Measurements from ENCODE around the gene FNDC7. TPM values are rescaled to one million over a fixed set of nuclear protein-coding genes. Genes with fewer than 3 reads are reported as not detected.

Gene FNDC7
- total RNA-seq, 1 donor from 2014 or later: under 0.01 TPM

DNA sequence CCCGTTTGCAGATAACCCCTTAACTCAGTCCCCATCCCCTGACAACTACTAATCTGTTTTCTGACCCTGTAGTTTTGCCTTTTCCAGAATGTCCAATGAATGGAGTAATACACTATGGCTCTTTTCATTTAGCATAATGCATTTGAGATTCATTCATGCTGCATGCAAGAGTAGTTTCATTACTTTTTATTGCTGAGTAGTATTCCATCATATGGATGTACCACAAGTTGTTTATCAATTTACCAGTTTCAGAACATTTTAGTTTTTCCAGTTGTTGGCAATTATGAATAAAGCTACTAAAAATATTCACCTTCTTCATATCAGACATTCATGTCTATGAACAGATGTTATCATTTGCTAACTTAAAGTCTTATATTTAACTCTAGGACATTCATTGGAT, 79.1 kb downstream of the FNDC7 start:
- no peak for TF ChIP-seq CTCF (IDR thresholded peaks at IDR 0.05; ENCODE audit: insufficient read depth, low read length, severe bottlenecking)
- DNase-seq (ENCODE audit: low read depth) (no peak), FAIRE-seq (no peak)
- Histone ChIP-seq H3K4me3 (ENCODE audit: low read depth, low read length) (no peak overlapping the region), H3K27me3 (ENCODE audit: control insufficient read depth, insufficient read depth, low read length) (no peaks in the 10 kb centered on the region), H3K36me3 (ENCODE audit: control insufficient read depth, insufficient read depth, low read length) (peaks cover 3% of the 10 kb centered on the region)

Other genes with a start within 250 kb of the FNDC7 start
- 0.51 and 1.3 TPM in 2 replicates for gene EEIG2, start 152.8 kb upstream of the FNDC7 start, total RNA-seq
- 1.1 and 1.5 TPM in 2 replicates for gene HENMT1, start 51.8 kb upstream of the FNDC7 start, total RNA-seq
- 11.3 and 14.3 TPM in 2 replicates for gene PRPF38B, start 20.6 kb upstream of the FNDC7 start, total RNA-seq
- 30.0 and 38.1 TPM in 2 replicates for gene STXBP3, start 33.8 kb downstream of the FNDC7 start, total RNA-seq
- 0.26 TPM in 1 of 2 replicates, not detected in the other for gene AKNAD1, start 144.2 kb downstream of the FNDC7 start, total RNA-seq
- 58.9 and 62.7 TPM in 2 replicates for gene GPSM2, start 164.1 kb downstream of the FNDC7 start, total RNA-seq